ENCODE measurements around the gene KLC3. TPM values are rescaled to one million over a fixed set of nuclear protein-coding genes. Genes with fewer than 3 reads are reported as not detected.
"Not testable (repeated sequence)": the region's sequence is repeated elsewhere in the genome, so short reads cannot be mapped to it uniquely, and the experiment has no call there.

Gene KLC3
- total RNA-seq, 1 donor from 2014 or later, result 8.9 TPM

DNA sequence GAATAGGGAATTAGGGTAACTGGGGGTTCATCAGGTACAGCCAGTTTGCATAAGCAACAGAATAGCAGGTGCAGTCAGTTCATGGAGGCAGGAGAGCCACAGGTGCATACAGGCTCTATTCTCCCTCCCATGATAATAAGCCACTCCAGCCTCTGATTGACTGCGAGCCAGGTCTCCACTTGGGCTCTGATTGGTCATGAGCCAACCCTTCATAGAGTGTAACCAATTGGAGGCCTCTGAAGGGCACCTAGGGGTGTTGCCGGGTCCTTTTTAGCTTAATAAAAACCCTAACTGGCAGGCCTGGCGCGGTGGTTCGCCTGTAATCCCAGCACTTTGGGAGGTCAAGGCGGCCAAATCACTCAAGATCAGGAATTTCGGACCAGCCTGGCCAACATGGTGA lies 9.1 kb upstream of the KLC3 start:
- TF ChIP-seq, protein P1, sequence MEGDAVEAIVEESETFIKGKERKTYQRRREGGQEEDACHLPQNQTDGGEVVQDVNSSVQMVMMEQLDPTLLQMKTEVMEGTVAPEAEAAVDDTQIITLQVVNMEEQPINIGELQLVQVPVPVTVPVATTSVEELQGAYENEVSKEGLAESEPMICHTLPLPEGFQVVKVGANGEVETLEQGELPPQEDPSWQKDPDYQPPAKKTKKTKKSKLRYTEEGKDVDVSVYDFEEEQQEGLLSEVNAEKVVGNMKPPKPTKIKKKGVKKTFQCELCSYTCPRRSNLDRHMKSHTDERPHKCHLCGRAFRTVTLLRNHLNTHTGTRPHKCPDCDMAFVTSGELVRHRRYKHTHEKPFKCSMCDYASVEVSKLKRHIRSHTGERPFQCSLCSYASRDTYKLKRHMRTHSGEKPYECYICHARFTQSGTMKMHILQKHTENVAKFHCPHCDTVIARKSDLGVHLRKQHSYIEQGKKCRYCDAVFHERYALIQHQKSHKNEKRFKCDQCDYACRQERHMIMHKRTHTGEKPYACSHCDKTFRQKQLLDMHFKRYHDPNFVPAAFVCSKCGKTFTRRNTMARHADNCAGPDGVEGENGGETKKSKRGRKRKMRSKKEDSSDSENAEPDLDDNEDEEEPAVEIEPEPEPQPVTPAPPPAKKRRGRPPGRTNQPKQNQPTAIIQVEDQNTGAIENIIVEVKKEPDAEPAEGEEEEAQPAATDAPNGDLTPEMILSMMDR (IDR thresholded peaks at IDR 0.05; ENCODE audit: insufficient read depth, low read length, poor library complexity, severe bottlenecking), result no peak
- Histone ChIP-seq H3K27me3 (ENCODE audit: control insufficient read depth, insufficient read depth, low read length) (no peaks in the 10 kb centered on the region), H3K4me3 (ENCODE audit: low read depth, low read length) (no peak overlapping the region), H3K36me3 (ENCODE audit: control insufficient read depth, insufficient read depth, low read length) (no peaks in the 10 kb centered on the region)
- DNase-seq (ENCODE audit: low read depth), result no peak

DNA sequence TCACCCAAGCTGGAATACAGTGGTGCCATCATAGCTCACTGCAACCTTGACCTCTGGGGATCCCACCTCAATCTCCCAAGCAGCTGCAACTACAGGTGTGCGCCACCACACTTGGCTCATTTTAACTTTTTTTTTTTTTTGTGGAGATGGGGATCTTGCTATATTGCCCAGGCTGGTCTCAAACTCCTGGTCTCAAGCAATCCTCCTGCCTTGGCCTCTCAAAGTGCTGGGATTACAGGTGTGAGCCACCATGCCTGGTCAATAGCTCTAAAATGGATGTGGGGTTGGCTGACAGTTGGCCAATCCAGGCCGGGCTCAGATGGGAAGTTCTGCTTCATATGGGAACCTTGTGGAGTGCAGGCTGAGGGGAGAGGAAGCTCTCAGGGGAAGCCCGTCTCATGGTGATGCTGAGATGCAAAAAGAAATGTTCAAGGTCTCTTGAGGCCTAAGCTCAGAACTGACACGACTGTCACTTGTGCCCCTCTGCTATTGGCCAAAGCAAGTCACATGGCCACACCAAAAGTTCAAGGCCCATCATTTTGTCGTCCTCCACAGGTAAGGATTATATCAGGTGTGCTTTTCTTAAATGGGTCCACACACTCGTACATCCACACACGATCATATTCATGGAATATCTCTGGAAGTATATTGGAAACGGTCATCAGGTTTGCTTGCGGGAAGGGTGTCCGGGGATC lies 6.8 kb upstream of the KLC3 start:
- TF ChIP-seq, protein P1 (IDR thresholded peaks at IDR 0.05; ENCODE audit: insufficient read depth, low read length, poor library complexity, severe bottlenecking), result no peak
- DNase-seq (ENCODE audit: low read depth), result no peak
- no peak overlapping the region for H3K4me3 ChIP-seq (ENCODE audit: low read depth, low read length)
- no peaks in the 10 kb centered on the region for H3K36me3 ChIP-seq (ENCODE audit: control insufficient read depth, insufficient read depth, low read length)
- no peaks in the 10 kb centered on the region for H3K27me3 ChIP-seq (ENCODE audit: control insufficient read depth, insufficient read depth, low read length)

DNA sequence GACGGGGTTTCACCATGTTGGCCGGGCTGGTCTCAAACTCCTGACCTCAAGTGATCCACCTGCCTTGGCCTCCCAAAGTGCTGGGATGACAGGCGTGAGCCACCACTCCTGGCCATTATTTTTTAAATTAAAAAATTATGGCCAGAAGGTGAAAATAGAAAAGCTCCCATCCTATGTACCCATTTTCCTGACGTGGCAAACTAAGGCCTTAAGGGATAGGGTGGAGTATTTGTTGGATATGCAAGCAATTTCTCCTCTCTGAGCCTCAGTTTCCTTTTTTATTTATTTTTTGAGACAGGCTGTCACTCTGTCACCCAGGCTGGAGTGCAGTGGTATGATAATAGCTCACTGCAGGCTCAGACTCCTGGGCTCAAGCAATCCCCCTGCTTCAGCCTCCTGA lies 5.7 kb upstream of the KLC3 start:
- not testable (repeated sequence) for H3K27me3 ChIP-seq (ENCODE audit: control insufficient read depth, insufficient read depth, low read length); H3K36me3 ChIP-seq (ENCODE audit: control insufficient read depth, insufficient read depth, low read length); H3K4me3 ChIP-seq (ENCODE audit: low read depth, low read length); DNase-seq (ENCODE audit: low read depth)

DNA sequence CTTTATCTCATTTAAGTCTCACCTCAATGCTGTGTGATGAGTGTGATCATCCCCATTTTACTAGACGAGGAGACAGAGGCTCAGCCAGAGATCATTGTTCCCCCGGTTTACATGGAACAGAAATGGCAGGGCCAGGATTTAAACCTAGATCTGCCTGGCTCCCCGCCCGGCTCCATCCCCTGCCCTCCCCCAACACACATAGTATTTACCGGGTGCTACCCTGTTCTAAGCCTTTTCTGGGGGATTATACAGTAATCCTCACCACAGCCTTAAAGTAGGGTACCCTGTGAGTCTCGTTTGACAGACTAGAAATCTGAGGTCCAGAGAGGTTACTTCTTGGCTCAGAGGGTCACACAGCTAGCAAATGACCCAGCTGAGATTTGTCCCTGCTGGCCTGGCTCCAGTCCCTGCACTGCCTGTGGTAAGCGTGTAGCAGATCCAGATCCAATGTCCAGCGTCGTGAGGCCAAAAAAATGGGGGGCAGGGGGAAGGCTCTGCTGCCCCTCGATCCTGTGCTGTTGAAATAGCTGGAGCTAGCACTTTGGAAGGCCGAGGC lies 3.8 kb upstream of the KLC3 start:
- Histone ChIP-seq H3K36me3 (ENCODE audit: control insufficient read depth, insufficient read depth, low read length) (no peaks in the 10 kb centered on the region), H3K27me3 (ENCODE audit: control insufficient read depth, insufficient read depth, low read length) (peaks cover 14% of the 10 kb centered on the region), H3K4me3 (ENCODE audit: low read depth, low read length) (no peak overlapping the region)
- DNase-seq (ENCODE audit: low read depth), result no peak
- TF ChIP-seq, protein P1 (IDR thresholded peaks at IDR 0.05; ENCODE audit: insufficient read depth, low read length, poor library complexity, severe bottlenecking), result no peak

DNA sequence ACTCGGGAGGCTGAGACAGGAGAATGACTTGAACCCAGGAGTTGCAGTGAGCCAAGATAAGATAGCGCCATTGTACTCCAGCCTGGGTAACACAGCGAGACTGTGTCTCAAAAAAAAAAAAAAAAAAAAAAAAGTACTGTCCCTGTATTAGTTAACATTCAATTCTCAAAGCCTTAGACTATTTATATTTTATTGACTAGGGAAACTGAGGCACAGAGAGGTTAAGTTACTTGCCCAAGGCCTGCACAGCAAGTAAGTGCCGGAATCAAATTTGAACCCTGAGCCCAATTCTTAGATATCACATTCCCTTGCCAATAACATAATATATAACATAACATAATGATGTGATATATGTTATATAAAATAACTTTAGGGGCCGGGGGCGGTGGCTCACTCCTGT lies 921 bp upstream of the KLC3 start:
- DNase-seq (ENCODE audit: low read depth), result no peak
- no peak overlapping the region for H3K4me3 ChIP-seq (ENCODE audit: low read depth, low read length)
- no peaks in the 10 kb centered on the region for H3K36me3 ChIP-seq (ENCODE audit: control insufficient read depth, insufficient read depth, low read length)
- TF ChIP-seq, protein P1 (IDR thresholded peaks at IDR 0.05; ENCODE audit: insufficient read depth, low read length, poor library complexity, severe bottlenecking), result no peak
- peaks cover 14% of the 10 kb centered on the region for H3K27me3 ChIP-seq (ENCODE audit: control insufficient read depth, insufficient read depth, low read length)

DNA sequence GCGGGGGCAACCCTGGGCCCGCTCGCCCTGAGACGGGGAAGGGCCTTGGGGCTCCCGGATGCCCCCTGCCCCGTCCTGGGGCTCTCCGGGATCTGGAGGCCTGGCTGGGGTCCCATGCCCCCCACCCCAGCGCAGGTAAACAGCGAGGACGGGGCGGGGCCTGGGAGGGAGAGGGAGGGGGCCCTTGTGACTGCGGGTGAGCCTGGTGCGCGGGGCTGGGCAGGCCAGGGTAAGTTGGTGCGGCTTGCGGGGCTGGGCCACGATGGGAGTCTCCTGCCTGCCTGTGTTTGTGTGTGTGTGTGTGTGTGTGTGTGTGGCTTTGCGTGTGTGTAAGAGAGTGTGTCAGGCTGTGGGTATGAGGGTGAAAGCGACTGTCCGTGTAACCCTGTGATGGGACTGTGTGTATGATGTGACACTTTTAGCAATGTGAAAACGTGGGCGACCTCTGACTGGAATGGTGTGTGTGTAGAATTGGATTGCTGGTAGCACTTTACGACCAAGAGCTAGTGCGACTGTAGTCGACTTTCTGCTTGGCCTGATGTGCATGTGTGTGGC lies 426 bp downstream of the KLC3 start:
- TF ChIP-seq, protein P1 (IDR thresholded peaks at IDR 0.05; ENCODE audit: insufficient read depth, low read length, poor library complexity, severe bottlenecking), result no peak
- Histone ChIP-seq H3K27me3 (ENCODE audit: control insufficient read depth, insufficient read depth, low read length) (peaks cover 19% of the 10 kb centered on the region), H3K4me3 (ENCODE audit: low read depth, low read length) (peak overlapping the region; percentile 29), H3K36me3 (ENCODE audit: control insufficient read depth, insufficient read depth, low read length) (no peaks in the 10 kb centered on the region)
- no peak for DNase-seq (ENCODE audit: low read depth)

All from kidney epithelial cell (primary cell).